HG03439 (cell line): ENCODE data around the gene TPBGL.

Source experiments
- ATAC-seq: cut with Tn5 transposase; IDR thresholded peaks from one replicate; pipeline ENCODE4 v1.9.1; 2021; ENCODE audit warnings: mild to moderate bottlenecking, moderate library complexity; ENCODE audit not compliant: unreplicated experiment

Gene TPBGL

DNA sequence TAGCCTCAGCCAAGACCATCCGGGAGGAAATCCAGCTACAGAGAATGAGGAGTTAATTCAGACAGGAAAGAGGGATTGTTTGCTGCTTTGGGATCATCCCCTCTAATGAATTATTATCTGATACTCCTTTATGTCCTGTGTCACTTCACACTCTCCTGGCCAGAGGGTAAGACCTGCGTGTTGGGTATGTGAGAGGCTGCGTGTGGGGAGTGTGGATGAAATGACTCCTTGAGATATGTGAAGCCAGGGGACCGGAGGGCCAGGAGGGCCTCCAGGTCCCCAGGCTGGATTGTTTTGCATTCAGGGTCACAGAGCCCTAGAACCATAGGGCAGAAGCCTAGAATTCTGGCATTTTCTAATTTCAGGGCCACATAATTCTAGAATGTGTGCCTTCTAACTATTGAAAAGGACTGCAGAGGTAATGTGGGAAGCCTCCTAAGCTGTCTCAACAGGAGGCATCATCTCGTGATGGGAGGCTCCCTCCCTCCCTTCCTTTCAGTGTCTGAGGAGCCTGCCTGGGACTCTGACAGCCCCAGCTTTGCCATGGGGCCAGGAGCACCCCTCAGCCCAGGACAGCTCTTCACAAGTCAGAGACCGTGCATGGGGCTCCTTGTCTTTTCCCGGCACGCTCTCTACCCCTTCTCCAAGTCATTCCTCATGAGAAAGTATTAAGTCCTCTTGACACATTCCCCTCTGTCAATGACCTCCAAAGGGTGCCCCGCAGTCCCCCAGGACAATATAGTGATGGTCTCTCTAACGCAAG, 3.7 kb downstream of the TPBGL start:
- ATAC-seq, result no peak

DNA sequence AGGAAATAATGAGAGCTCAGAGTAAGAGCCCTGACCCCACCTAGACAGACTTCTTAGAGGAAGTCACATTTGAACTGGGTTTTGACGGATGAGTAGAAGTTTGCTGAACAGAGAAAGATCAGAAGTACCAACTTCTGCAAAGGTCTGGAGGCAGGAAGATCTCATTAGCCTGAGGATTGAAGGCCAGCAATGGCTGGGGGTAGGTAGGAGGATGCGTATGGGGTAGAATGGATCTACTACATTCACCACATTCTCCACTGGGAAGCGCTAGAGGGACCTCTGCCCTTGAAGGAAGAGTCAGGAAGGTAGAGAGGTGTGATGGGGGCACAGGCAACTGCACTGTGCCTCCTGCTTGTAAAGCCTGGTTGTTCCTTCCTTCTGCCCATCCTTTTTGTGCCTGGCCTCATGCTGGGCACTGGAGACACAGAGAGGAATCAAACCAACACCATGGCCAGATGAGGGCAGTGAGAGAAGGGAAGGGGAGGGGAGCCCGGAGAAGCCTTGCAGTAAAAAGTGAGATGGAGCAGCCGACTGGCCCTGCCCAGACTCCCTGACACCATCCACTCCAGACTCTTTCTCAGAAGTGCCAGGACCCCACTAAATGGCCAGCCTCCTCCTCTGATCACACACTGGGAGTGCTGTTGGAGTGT, 4.9 kb downstream of the TPBGL start:
- ATAC-seq, result no peak

DNA sequence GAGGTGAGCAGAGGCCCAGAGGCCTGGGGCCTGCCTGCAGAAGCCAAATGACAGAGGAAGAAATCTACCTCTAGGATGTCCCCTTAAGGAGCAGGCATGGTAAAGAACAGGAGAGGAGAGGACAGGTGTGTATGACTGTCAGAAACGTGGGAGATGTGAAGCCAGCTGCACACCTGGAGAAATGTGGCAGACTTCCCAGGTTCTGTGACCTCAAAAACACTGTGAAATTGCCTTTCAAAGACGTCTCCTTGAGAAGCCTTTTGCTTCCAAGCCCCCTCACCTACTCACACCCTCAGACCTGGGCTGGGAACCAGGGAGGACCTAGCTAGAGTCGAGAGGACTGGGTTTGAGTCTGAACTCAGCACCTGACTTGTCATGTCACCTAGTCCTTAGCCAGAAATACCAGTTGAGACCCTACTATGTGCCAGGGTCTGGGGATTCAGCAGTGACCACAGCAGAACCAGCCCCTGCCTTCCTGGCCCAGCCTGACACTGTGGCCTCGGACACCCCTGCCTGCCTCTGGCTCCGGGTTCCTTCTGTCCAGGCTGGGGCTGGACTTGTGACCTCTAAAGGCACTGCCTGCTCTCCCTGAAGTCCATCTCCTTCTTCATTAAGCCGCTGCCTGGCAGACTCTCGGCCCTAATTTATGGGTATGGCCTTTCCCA, 5.6 kb downstream of the TPBGL start:
- no peak for ATAC-seq

DNA sequence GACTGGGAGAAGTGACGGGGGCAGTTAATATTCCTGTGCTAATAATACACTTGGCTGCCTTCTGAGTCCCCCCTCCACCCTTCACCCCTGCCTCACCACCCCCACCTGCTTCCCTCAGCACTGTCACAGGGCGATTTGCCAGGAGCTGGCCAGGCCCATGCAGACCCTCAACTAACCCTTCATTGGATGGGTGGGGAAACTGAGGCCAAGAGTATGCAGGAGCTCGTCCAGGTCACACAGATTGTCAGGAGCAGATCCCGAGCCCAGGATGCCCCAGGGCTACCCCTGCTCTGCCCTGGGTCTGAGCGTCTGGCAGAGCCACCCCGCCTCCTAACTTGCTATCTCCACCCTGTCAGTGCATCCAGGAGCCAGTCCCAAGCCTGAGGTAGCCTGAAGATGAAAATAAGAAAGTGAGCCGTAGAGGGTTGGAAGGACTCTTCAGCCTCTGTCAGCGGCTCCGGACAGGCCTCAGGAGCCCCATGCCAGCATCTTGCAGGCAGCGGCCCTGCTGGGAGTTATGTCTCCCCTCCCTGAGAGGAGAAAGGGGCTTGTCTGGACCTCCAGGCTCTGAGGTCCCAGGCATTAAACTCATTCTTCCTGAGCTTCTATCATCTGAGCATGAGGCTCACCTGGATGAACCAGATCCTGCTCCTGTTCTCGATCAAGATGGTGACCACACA, 6.2 kb downstream of the TPBGL start:
- ATAC-seq, result no peak

DNA sequence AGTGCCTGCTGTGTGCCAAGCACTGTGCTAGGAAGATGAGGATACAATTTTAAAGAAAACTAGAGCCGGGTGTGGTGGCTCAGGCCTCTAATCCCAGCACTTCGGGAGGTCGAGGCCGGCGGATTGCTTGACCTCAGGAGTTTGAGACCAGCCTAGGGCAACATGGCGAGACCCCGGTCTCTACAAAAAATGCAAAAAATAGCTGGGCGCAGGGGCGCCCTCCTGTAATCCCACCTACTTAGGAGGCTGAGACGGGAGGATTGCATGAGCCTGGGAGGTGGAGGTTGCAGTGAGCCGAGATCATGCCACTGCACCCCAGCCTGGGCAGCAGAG, 8.3 kb downstream of the TPBGL start:
- no peak for ATAC-seq

DNA sequence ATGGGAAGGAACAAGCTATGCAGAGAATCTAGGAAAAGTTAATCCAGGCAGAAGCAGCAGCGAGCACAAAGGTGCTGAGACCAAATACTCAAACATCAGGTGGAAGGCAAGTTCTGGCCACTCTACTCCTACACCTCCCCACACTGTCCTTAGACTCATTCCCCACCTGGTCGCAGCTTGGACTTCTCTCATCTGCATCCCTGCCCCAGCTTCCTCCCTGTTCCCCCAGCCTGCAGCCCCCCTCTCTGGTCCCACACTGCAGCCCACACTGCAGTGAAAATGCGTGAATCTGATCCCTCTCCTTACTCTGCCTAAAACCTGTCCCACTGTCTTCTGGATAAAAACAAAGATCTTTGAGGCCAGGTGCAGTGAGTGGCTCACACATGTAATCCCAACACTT, 9.1 kb downstream of the TPBGL start:
- no peak for ATAC-seq

DNA sequence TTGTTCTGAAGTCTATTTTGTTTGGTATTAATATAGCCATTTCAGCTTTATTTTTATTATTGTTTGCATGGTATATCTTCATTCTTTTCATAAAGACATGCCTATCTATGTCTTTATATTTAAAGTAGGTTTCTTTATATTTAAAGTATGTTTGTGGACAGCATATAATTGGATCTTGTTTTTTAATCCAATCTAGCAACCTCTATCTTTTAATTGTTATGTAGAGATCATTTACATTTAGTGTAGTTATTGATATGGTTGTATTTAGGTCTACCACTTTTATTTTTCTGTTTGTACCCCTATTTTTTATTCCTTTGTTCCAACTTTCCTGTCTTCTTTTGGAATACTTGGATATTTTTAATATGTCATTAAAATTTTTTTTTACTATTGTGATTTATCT, 13.8 kb downstream of the TPBGL start:
- no peak for ATAC-seq

DNA sequence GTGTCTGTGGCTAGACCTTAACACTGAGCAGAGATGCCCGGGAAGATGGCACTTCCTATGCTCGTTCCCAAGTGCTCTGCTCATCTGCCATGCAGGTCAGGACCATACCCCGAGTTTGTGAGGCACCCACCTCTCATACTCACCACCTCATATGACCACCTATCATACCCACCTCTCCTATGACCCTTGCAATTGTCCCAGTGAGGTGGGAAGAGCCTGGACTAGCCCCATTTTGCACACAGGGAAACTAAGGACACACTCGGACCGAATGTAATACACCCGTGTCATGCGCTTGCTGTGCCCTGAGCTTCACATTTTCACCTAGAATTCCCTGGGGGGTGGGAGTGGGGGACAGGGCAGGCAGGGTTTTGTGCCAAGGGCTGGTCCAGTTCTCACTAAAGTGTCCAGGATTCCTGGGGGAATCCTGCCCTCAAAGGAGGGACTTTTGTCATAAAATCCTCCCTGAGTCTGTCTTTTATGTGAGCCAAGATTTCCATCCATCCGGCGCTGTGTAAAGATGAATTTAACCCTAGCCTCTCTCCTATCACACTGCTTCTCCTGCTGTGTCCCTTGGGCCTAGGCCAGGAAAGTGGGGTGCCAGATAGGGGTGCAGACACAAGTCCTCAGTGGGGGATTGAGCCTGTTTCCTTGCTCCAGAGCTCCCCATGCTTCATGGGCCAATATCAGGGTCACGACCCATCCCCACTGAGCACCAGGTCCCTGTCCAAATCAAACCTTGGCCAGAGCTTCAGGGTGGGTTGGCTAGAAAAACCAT, 20.0 kb downstream of the TPBGL start:
- no peak for ATAC-seq

DNA sequence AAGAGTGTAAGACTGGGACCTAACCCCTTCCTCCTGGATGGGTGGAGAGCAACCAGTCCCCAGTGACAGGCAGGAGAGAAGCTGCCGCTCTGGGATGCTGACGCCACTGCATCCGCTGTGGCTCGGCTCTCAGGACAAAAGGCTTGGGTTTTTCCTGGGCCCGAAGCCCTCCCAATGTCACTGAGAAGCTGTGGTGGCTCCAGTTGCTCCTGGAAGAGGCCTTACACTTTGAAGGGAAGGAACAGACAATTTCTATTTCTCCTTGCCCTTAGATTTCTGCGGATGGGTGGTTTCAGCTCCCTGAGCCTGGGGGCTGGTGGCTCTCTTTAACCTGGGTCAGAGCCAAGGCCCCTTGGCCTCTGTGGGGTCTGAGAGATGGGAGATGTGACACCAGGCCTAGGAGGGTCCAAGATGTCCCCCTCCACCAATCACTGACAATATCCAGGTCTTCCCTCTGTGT, 21.4 kb downstream of the TPBGL start:
- no peak for ATAC-seq

DNA sequence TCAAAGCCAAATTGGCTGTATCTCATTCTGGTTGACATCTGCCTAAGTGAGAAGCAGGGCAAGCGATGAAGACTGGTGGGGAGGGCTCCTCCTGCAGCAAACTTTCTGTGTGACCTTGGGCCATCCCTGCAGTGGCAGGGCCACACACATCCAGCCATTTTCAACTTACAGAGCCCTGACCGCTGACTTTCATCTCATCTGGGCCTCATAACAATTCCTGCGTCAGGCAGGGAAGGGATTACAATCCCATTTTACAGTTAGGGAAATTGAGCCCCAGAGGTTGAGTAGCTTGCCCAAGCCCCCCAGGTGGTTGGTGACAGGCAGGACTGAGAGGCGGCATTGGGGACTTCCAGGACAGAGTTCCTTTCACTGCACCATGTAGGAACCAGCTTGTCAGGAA, 21.9 kb downstream of the TPBGL start:
- no peak for ATAC-seq

DNA sequence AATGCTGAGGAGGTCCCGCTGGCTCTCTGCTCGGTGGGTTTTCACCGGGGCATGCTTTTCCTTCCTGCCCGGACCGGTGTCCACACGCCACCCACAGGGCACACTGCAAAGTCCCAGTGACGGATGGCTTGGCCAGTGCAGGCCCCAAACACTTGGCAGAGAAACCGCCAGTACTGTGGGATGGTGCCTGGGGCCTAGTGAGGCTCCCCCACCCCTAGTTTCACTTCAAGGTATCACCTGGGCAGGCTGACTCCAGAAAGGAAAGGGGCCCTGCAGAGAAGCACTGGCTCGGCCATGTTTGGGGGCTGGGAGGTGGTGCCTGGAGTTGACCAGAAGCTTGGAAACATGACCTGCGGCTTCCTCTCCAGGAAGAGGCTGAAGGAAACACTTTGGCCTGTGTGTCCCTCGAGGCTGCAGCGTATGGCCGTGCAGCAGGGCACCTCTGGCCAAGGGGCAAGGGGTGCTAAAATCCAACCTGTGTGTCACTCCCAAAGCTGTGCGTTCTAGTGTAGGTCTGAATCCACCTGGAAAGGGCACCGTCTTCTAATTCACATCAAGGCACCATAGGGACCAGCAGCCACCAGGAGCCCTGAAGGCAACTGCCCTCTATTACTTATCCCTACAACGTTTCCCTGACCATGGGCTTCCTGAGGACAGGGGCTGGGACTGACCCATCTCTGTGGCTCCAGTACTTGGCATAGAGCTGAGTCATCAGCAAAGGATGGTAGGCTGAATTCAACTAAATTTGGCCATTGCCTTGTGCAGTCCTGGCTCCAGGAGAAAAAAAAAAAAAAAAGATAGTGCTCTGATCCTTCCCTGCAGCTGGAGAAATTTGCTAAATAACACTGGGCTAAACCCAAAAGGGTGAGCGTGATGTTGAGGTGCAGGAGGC, 22.6 kb downstream of the TPBGL start:
- no peak for ATAC-seq

DNA sequence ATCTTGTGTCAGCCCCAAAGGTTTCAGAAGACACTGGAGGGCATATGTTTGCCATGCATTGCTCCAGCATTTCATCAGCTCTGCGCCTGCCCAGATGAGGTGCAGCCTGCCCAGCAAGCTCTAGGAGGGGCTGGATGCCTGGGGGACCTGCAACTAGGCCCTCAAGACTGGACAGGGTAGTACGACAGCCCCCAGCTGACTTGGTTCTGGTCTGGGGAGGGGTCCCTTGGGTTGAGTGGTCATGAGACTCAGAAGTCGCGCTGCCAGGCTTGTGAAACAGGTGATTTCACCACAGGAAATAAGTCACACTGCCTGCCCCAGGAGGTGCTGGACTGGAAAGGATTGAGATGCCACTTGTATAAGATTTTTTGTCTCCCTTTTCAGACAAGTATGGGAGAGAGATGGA, 23.4 kb downstream of the TPBGL start:
- no peak for ATAC-seq

DNA sequence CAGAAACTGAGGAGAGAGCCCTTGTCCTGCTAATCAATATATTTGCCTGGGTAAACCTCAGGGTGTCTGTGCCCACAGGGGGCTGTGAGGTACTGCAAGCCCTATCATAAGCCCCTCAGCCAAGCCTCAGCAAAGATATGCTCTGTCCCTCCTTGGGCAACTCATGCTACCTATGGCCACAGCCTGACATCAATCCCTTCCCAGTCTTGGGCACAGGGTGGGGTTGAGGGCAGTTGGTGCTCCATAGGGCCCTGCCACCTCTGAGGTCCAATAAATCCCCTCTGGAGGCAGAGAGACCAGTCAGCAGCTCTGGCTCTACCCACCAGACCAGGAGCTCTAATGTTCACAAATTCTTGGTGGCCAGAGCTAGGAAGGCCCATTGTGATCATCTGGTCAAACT, 23.8 kb downstream of the TPBGL start:
- no peak for ATAC-seq

DNA sequence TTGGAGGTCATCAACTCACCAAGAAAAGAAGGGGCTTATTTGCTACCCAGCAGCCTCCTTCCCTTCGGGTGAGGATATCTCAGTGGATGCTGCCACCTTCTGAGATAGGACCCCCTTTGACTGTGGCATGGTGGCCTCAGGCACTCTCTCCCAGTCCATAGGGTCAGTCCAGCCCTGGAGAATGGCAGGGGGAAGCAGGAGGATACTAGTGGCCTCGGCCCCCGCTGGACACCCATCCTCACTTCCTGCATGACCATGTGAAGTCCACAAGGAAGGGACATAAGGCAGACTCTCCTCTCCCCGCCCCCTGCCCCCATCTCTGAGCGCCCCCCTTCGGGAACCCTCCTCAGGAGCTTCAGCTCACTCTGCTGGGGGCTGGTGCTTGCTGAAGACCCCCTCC, 24.4 kb downstream of the TPBGL start:
- no peak for ATAC-seq

DNA sequence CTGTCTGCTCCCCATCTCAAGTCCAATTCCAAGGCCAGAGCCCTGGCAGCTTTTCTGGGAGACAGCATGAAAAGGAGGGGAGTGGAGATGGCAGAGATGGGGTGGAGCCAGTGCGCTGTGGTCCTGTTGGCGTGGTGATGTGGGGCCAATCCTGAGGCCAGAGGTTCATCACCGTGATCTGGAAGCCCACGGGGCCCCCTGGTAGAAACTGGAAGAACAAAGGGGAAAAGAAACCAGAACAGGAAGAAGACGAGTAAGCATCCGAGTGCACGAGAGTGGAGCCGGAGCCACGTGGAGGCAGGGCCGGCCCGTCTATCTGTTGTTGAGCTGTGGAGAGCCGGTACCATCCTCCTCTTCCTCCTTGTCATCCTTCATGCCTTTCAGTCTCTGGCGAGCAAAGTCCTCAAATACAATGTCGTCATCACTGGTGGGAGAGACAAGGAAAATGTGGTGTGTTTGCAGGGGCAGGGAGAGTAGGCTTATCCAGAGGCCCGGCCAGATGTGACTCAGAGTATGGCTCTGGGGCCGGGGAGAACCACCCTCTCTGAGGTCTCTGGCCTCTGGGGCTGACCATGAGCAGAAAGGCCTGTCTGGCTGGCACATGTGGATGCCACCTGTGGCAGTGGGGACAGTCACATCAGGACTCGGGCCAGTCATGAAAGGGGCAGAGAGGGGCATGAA, 25.4 kb downstream of the TPBGL start:
- no peak for ATAC-seq

DNA sequence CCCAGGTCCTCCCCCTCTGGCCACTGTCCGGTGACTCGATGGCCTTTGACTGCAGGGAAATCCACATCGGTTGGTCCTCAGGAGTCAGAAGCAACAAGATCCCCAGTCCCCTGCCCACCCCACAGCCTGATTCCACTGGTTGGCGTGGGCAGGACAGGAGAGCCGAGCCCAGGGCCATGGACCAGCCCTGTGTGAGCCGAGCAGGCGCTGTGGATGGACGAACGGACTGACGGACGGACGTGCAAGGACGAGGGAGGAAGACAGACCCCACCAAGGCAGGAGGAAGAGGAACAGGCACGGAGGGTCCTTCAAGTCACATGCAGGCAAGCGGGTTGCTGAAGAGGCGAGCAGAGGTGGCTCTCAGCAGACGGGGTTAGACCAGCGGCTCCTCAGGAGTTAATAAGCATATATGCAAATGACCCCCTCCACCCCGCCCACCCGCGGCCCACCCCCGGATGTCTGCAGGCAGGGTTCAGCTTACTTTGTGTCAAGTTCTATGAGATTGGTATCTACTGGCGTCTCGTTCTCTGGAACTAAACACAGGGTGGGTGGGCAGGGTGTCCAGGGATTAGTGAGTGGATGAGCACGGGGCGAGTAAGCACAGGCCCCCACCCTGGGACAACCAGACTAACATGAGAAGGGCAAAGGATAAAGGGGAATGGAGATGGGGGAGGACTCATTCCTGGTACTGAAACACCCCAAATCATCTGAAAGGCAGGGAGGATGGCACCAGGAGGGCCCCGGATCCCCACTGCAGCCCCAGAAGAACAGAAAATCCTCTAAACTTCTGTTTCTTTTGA, 26.8 kb downstream of the TPBGL start:
- no peak for ATAC-seq

DNA sequence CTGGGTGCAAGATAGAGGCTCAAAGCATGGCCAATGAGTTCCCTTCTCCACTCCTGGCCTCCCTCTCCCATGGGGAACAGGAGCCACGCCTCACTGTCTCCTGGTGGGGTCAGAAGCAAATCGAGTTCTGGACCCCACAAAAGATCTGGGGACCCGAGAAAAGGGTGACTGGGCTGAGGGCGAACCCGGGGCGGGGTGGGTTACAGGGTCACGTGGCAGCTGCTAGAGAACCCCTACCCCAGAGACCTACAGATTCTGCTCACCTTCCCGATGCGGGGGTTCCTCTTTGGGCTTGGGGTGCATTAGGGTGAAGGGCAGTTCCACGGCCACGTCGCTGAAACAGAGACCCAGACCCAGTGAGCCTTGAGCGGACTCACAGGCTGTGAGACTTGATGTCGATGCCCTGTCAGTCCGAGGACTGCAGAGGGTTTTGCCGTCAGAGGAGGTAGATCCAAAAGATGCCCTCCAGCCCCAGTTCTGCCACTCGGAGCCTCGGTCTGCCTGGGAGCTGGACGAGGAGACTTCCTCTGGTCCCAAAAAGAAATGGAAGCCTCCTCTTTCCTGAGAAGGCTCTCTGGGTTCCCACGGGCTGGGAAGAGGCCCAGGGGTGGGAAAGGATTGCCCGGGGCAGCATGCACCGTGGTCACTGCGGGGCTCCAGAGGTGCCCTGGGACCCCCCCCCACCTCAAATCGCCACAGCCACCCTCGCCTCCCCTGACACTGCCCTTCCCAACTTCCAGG, 28.2 kb downstream of the TPBGL start:
- ATAC-seq, result no peak

DNA sequence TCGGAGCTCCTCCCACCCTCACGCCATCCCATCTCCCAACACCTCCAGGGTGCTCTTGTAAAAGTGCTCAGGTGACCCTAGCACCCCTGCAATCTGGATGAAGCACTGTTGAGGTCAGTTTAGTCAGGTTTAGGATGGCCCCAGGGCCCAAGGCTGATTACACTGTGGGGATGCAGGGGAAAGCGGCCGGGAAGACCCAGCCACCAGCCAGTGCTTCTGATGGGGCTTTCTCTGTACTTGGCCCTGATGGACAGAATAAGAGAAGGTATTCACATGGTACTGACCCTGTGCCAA, 28.7 kb downstream of the TPBGL start:
- ATAC-seq, result no peak
